GM21367 (cell line): ENCODE data around the gene IRF6.

Experiments used
- ATAC-seq: cut with Tn5 transposase; IDR thresholded peaks from one replicate; pipeline ENCODE4 v1.9.1; 2021; ENCODE audit not compliant: unreplicated experiment

The IRF6 gene

GRCh38 chr1:209736490-209737117 is 69.3 kb downstream of the IRF6 start:
- no peak for ATAC-seq
